ENCODE measurements around the gene MT1B. TPM values are rescaled to one million over a fixed set of nuclear protein-coding genes. Genes with fewer than 3 reads are reported as not detected.

MT1B gene
- total RNA-seq: not detected

- 54 to 77% methylated on average over 2 to 7 of the region's 7 CpGs for WGBS, 2 donors
- no peaks in the 10 kb centered on the region for H3K27me3 ChIP-seq
- no peak for DNase-seq
- no peak within 1 kb of the TSS for H3K27ac ChIP-seq
- H3K9me3 ChIP-seq: no peaks in the 10 kb centered on the region
- H3K4me3 ChIP-seq (replicated peaks in 1 of 3): no peak within 1 kb of the TSS
- no peaks in the 10 kb centered on the region for H3K36me3 ChIP-seq
- intact Hi-C loops (cut with DNase I): no loop called here
- no peaks in the 10 kb centered on the region for H3K4me1 ChIP-seq
- TF ChIP-seq CTCF (IDR thresholded peaks at IDR 0.05) (no peak), POLR2A (IDR thresholded peaks at IDR 0.05) (no peak)
Observed at GRCh38 chr16:56651586-56651985, at the start of gene MT1B. Gene MT1B (plus strand): TSS chr16:56651886. CDS start chr16:56651954, 68 bp downstream.

- peak in 4 of 6 experiments; percentile 40 to 70 (median 58) for TF ChIP-seq CTCF (IDR thresholded peaks at IDR 0.05)
- no peak for TF ChIP-seq POLR2A (IDR thresholded peaks at IDR 0.05)
- DNase-seq: peak; percentile 62 to 68
- Histone ChIP-seq H3K4me1 (peaks cover 26 to 29% of the 10 kb centered on the region in 2 donors), H3K27ac (no peak overlapping the region), H3K9me3 (no peaks in the 10 kb centered on the region), H3K4me3 (replicated peaks in 1 of 3) (no peak overlapping the region), H3K36me3 (no peaks in the 10 kb centered on the region), H3K27me3 (no peaks in the 10 kb centered on the region)
- 45 to 53% methylated on average over 4 of the region's 4 CpGs for WGBS, 2 donors
- intact Hi-C loops (cut with DNase I): loop anchor here (10.0 kb wide), 1 partner anchor 89 kb away; no protein-coding TSS in a partner anchor
Observed at GRCh38 chr16:56603589-56603988, 48.1 kb upstream of the MT1B start.

- H3K27ac ChIP-seq: peak overlapping the region in 1 of 3 donors; percentile 89
- H3K27me3 ChIP-seq: no peaks in the 10 kb centered on the region
- no peaks in the 10 kb centered on the region for H3K9me3 ChIP-seq
- H3K4me1 ChIP-seq: peaks cover 29 to 33% of the 10 kb centered on the region in 2 donors
- H3K36me3 ChIP-seq: no peaks in the 10 kb centered on the region
- H3K4me3 ChIP-seq (replicated peaks in 1 of 3): no peak overlapping the region
- intact Hi-C loops (cut with DNase I): loop anchor here (5.0 to 10.0 kb wide), 2 partner anchors 82 to 90 kb away; no protein-coding TSS in a partner anchor
- DNase-seq: no peak
- 94% methylated on average over 4 of the region's 4 CpGs for WGBS, 2 donors
- TF ChIP-seq CTCF (IDR thresholded peaks at IDR 0.05) (no peak), POLR2A (IDR thresholded peaks at IDR 0.05) (no peak)
Observed at GRCh38 chr16:56604966-56605365, 46.7 kb upstream of the MT1B start.

- Histone ChIP-seq H3K27ac (peak overlapping the region; percentile 89 to 98 (median 97)), H3K4me3 (replicated peaks in 1 of 3) (no peak overlapping the region), H3K36me3 (no peaks in the 10 kb centered on the region), H3K9me3 (no peaks in the 10 kb centered on the region), H3K4me1 (peaks cover 34 to 38% of the 10 kb centered on the region in 2 donors), H3K27me3 (no peaks in the 10 kb centered on the region)
- WGBS, 2 donors: 52 to 77% methylated on average over 1 of the region's 1 CpG
- DNase-seq: no peak
- intact Hi-C loops (cut with DNase I): loop anchor here (5.0 to 10.0 kb wide), 2 partner anchors 82 to 91 kb away; no protein-coding TSS in a partner anchor
- TF ChIP-seq CTCF (IDR thresholded peaks at IDR 0.05) (no peak), POLR2A (IDR thresholded peaks at IDR 0.05) (no peak)
Observed at GRCh38 chr16:56605475-56605874, 46.2 kb upstream of the MT1B start.

- intact Hi-C loops (cut with DNase I): loop anchor here (5.0 to 10.0 kb wide), 2 partner anchors 81 to 91 kb away; no protein-coding TSS in a partner anchor
Observed at GRCh38 chr16:56606071-56606475, 45.6 kb upstream of the MT1B start.

More at GRCh38 chr16:56606071-56606475, 45.6 kb upstream of the MT1B start:
- no peaks in the 10 kb centered on the region for H3K27me3 ChIP-seq
- TF ChIP-seq POLR2A (IDR thresholded peaks at IDR 0.05): no peak
- TF ChIP-seq CTCF (IDR thresholded peaks at IDR 0.05): no peak
- H3K4me1 ChIP-seq: peaks cover 40 to 42% of the 10 kb centered on the region in 2 donors
- no peak overlapping the region for H3K4me3 ChIP-seq (replicated peaks in 1 of 3)
- H3K9me3 ChIP-seq: no peaks in the 10 kb centered on the region
- WGBS, 2 donors: 57 to 74% methylated on average over 3 of the region's 3 CpGs
- H3K36me3 ChIP-seq: no peaks in the 10 kb centered on the region
- peak; percentile 63 to 66 for DNase-seq
- H3K27ac ChIP-seq: peak overlapping the region; percentile 89 to 98 (median 97)

All from thyroid gland (tissue), 4 donors.